GM20000 (cell line): ENCODE data around the gene NFU1.

Source experiments
- DNase-seq: peaks from one replicate; pipeline ENCODE4 v3.0.0; 2012; ENCODE audit warnings: low spot score
- CTCF ChIP-seq: IDR thresholded peaks from 2 replicates; pipeline ENCODE4 v1.5.1; 2012; ENCODE audit warnings: mild to moderate bottlenecking, control low read depth; ENCODE audit errors: extremely low read depth, missing control alignments

Gene NFU1

DNA sequence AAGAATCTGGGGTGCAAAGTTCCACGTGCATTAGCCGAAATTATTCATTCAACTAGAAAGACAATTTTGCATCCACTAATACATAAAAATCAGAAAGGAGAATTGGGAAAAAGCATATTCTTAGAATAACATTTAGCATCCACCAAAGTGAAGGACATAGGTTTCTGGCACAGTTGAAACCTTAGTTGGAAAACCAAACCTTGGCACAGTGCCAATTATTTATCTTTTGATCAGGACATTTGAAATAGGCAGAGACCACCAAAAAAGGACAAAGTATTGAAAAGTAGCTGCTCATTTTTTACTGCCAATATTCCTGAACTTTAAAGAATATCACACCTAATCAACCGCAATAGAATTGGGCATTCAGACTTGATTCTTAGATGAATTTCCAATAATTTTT, 25.5 kb upstream of the NFU1 start:
- TF ChIP-seq CTCF, result no peak
- DNase-seq, result no peak

GRCh38 chr2:69461404-69461803, 24.2 kb upstream of the NFU1 start:
- TF ChIP-seq CTCF, result no peak

DNA sequence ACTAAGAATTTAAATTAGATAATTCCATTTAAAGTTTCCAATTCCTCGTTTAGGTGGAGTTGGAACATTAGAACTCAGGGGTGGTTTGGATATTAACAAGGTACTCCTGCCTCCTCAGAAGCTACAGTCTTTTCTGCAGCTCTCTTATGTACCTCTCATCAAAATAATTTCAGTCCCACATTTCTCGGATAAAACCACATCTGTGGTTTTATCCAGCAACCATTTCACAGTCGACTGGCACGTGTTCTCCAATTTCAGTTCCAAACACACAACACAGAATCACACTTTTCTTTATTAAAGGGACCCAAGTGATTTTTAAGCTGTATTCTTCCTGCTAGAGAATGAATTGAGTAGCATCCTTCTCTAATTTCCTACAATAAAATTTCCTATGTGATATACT, 22.7 kb upstream of the NFU1 start:
- TF ChIP-seq CTCF, result no peak
- DNase-seq, result no peak

More at GRCh38 chr2:69461404-69461803, 24.2 kb upstream of the NFU1 start:
- DNase-seq, result no peak

- DNase-seq, result no peak
- no peak for TF ChIP-seq CTCF
Observed at GRCh38 chr2:69456950-69457445, 19.8 kb upstream of the NFU1 start.

DNA sequence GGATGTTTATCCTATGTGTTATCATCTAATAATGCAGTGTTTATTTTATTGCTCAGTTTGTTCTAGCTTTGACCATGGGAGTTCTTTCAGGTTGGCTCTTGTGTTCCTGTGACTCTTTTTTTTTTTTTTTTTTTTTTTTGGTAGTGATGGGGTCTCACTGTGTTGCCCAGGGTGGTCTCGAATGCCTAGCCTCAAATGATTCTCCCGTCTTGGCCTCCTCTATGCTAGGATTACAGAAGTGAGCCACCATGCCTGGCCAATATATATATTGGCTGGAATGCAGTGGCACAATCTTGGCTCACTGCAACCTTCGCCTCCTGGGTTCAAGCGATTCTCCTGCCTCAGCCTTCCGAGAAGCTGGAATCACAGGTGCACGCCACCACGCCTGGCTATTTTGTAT, 18.9 kb upstream of the NFU1 start:
- DNase-seq, result no peak
- no peak for TF ChIP-seq CTCF

DNA sequence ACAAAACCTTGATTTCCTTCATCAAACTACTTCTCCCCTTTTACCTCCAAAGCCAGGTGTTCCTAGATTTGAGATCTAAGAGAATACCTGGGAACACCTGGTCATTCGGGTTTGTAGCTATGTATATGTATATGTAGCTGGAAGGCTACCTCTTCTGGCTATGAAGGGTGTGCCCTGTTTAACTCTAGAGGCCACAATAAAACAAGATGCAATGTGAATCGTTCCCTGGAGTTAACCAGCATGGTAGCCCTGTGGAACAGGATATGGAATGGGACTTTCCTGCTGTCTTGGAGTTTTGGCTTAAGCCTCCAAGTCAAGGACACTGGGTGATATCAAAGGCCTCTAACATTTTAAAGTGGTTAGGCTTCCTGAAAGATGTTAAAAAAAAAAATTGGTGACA, 17.7 kb upstream of the NFU1 start:
- no peak for DNase-seq
- TF ChIP-seq CTCF, result no peak

DNA sequence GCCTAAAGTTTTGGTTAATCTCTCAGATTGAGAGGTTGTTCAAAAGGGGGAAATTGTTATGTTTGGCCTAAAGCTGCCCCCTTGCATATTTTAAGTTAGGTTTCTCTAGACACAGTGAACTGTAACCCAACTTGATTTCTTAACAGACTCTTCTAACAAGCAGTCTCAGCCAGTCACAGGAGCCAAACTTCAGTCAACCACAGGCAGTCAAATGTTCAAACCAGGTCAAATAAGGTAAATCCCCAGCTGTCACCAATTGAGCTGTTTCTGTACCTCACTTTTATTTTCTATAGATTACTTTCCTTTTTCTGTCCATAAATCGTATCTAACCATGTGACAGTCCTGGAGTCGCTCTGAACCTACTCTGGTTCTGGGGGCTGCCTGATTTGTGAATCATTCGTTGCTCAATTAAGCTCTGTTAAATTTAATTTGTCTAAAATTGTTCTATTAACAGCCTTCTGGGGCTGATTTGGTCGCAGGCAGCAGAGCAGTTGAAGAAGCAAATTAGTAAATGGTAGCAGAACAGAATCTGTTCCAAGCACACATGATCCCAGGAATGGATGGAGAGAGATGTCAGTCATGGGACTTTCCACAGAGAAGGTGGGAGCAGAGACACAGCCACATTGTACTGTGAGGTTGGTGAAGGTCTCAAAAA, 16.4 kb upstream of the NFU1 start:
- peak; percentile 50 for DNase-seq
- no peak for TF ChIP-seq CTCF
